GM23338 (cell line): Measurements from ENCODE around the gene NAALADL2. TPM values are rescaled to one million over a fixed set of nuclear protein-coding genes. Genes with fewer than 3 reads are reported as not detected.

Experiments used
- ATAC-seq: fragments of 200-7000 bp; cut with Tn5 transposase; 3 replicates; pipeline ENCODE4 v1.9.1; 2020
- DNase-seq: peaks from one replicate; pipeline ENCODE4 v3.0.0-alpha.2; 2015; ENCODE audit warnings: low spot score
- H2AFZ ChIP-seq: fragments of 200-600 bp; sonication (generic); 2 replicates; pipeline ENCODE4 v1.8.0; 2016; ENCODE audit warnings: antibody characterized with exemption, mild to moderate bottlenecking, moderate library complexity
- H3F3A ChIP-seq: fragments of 200-600 bp; sonication (generic); replicated peaks from 2 replicates; pipeline ENCODE4 v1.8.0; 2017; ENCODE audit warnings: antibody characterized with exemption, mixed run types, low read depth
- H3K27ac ChIP-seq: fragments of 200-600 bp; sonication (generic); 2 replicates; pipeline ENCODE4 v1.6.1; 2016; ENCODE audit warnings: low read depth
- H3K27me3 ChIP-seq: fragments of 200-600 bp; sonication (generic); 2 replicates; pipeline ENCODE4 v1.8.0; 2016; ENCODE audit warnings: mild to moderate bottlenecking, mixed run types, moderate library complexity; ENCODE audit not compliant: insufficient read depth
- H3K36me3 ChIP-seq: fragments of 200-600 bp; sonication (generic); 2 replicates; pipeline ENCODE4 v1.8.0; 2016; ENCODE audit warnings: mild to moderate bottlenecking; ENCODE audit not compliant: insufficient read depth
- H3K4me1 ChIP-seq: fragments of 200-600 bp; sonication (generic); 2 replicates; pipeline ENCODE4 v1.8.0; 2016; ENCODE audit warnings: mild to moderate bottlenecking, moderate library complexity; ENCODE audit not compliant: insufficient read depth
- H3K4me2 ChIP-seq: fragments of 200-600 bp; sonication (generic); 2 replicates; pipeline ENCODE4 v1.7.1; 2017; ENCODE audit warnings: mixed run types
- H3K4me3 ChIP-seq: fragments of 200-600 bp; sonication (generic); 2 replicates; pipeline ENCODE4 v1.6.1; 2016; ENCODE audit warnings: mixed run types
- H3K79me2 ChIP-seq: fragments of 200-600 bp; sonication (generic); replicated peaks from 2 replicates; pipeline ENCODE4 v1.8.0; 2017; ENCODE audit warnings: mild to moderate bottlenecking; ENCODE audit not compliant: insufficient read depth
- H3K9me2 ChIP-seq: fragments of 200-600 bp; sonication (generic); 2 replicates; pipeline ENCODE4 v1.8.0; 2017; ENCODE audit not compliant: insufficient read depth
- H4K20me1 ChIP-seq: fragments of 200-600 bp; sonication (generic); replicated peaks from 2 replicates; pipeline ENCODE4 v1.8.0; 2017; ENCODE audit warnings: mild to moderate bottlenecking; ENCODE audit not compliant: insufficient read depth
- H3K27ac Mint-ChIP-seq: 2 replicates; pipeline ENCODE4 v1.8.0; 2020; ENCODE audit warnings: inconsistent platforms, mild to moderate bottlenecking, moderate library complexity, mixed read lengths
- H3K27me3 Mint-ChIP-seq: 3 replicates; pipeline ENCODE4 v1.8.0; 2022; ENCODE audit warnings: low read depth, mild to moderate bottlenecking, moderate library complexity, mixed read lengths, inconsistent platforms; ENCODE audit not compliant: insufficient read depth, poor library complexity
- H3K36me3 Mint-ChIP-seq: 3 replicates; pipeline ENCODE4 v1.8.0; 2021; ENCODE audit warnings: low read depth, mild to moderate bottlenecking, inconsistent platforms, moderate library complexity, mixed read lengths
- H3K4me1 Mint-ChIP-seq: 3 replicates; pipeline ENCODE4 v1.8.0; 2020; ENCODE audit warnings: mild to moderate bottlenecking, inconsistent platforms, mixed read lengths
- H3K4me3 Mint-ChIP-seq: 3 replicates; pipeline ENCODE4 v1.8.0; 2021; ENCODE audit warnings: moderate library complexity, mild to moderate bottlenecking, inconsistent platforms, mixed read lengths
- H3K9me3 Mint-ChIP-seq: 3 replicates; pipeline ENCODE4 v1.8.0; 2020; ENCODE audit warnings: moderate library complexity, mild to moderate bottlenecking, inconsistent platforms, mixed read lengths
- CTCF ChIP-seq, 2 experiments: fragments of 200-600 bp in 1 of 2; sonication (generic) in 1 of 2; conservative IDR thresholded peaks; 2 replicates each; pipeline versions ENCODE4 v1.5.1 to v1.6.1; 2016 to 2017; ENCODE audit warnings: antibody characterized with exemption in 2 of 2, low read depth in 2 of 2, mild to moderate bottlenecking in 2 of 2, moderate library complexity in 1 of 2
- EZH2 ChIP-seq: fragments of 200-600 bp; sonication (generic); IDR thresholded peaks from one replicate; pipeline ENCODE4 v1.8.0; 2017; ENCODE audit warnings: antibody characterized with exemption, mild to moderate bottlenecking, low read depth; ENCODE audit not compliant: unreplicated experiment
- EZH2phosphoT487 ChIP-seq: fragments of 200-600 bp; sonication (generic); IDR thresholded peaks from one replicate; pipeline ENCODE4 v1.8.1; 2018; ENCODE audit warnings: antibody characterized with exemption; ENCODE audit not compliant: unreplicated experiment
- POLR2AphosphoS5 ChIP-seq: IDR thresholded peaks from 2 replicates; pipeline ENCODE4 v1.6.1; 2016; ENCODE audit warnings: antibody characterized with exemption, low read depth
- ZNF331 ChIP-seq: fragments of 250-450 bp; sonication (Bioruptor Pico); IDR thresholded peaks from 2 replicates; pipeline ENCODE4 v1.5.0; 2020; ENCODE audit warnings: low read depth, mild to moderate bottlenecking, moderate library complexity
- ZNF462 ChIP-seq: fragments of 250-450 bp; sonication (Bioruptor Pico); IDR thresholded peaks from 2 replicates; pipeline ENCODE4 v1.5.0; 2020; ENCODE audit warnings: mild to moderate bottlenecking, moderate library complexity
- polyA plus RNA-seq: library from polyadenylated mRNA; unstranded; fragments of >200 nt; fragmentation: Nextera tagmentation; extraction: Ambion mirVana; gene quantifications from 2 replicates; pipeline ENCODE4 v1.2.1, GENCODE V29; 2016
- total RNA-seq: library from RNA; depleted of rRNA; stranded (reverse); fragments of >200 nt; shearing (Covaris generic); gene quantifications from 2 replicates; pipeline ENCODE4 v1.2.3, GENCODE V29; 2014
- TF ChIP-seq, protein P1 (sequence below): IDR thresholded peaks from 2 replicates; pipeline ENCODE4 v1.6.1; 2016; ENCODE audit warnings: antibody characterized with exemption

Gene NAALADL2
- total and polyA plus RNA-seq, 2 experiments from 2014 or later: 1.6 to 2.6 TPM

- no peak for TF ChIP-seq ZNF462 (CRISPR knock-in tag)
- TF ChIP-seq EZH2: no peak
These were observed 413.3 kb downstream of the NAALADL2 start (continued) for GRCh38 chr3:175272392-175272791.

DNA sequence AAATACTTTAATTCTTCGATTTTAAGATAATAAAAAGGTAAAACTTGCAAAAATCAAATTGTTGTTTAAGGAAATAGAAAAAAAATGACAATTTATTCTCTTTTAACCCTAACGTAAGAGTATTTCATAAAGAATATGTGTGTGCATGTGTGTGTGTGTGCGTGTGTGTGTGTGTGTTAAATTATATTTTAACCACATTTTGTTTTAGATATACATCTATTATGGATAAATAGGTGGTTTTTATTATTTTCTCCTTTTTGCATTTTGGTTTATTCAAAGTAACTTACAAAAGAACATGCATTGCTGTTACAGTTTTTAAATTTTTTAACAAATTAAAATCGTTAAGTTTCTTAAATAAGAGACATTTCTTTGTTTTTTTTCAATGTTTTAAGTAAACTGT lies 414.4 kb downstream of the NAALADL2 start:
- no peak overlapping the region for H2AFZ ChIP-seq
- no peaks in the 10 kb centered on the region for H3K27me3 Mint-ChIP-seq
- no peaks in the 10 kb centered on the region for H3K4me1 ChIP-seq
- H3K36me3 Mint-ChIP-seq: no peaks in the 10 kb centered on the region
- no peak overlapping the region for H3K27ac ChIP-seq
- no peaks in the 10 kb centered on the region for H3K79me2 ChIP-seq
- DNase-seq: no peak
- no peaks in the 10 kb centered on the region for H3K27me3 ChIP-seq
- H3K27ac Mint-ChIP-seq: no peak overlapping the region
- H3K4me2 ChIP-seq: no peak overlapping the region
- H3K4me3 Mint-ChIP-seq: no peak overlapping the region
- no peaks in the 10 kb centered on the region for H3K36me3 ChIP-seq
- ATAC-seq: no peak
- H3K9me2 ChIP-seq: no peaks in the 10 kb centered on the region
- no peaks in the 10 kb centered on the region for H3K9me3 Mint-ChIP-seq
- no peak overlapping the region for H3K4me3 ChIP-seq
- no peaks in the 10 kb centered on the region for H4K20me1 ChIP-seq
- H3F3A ChIP-seq: no peaks in the 10 kb centered on the region
- no peaks in the 10 kb centered on the region; the same call in 2 of the 3 replicates for H3K4me1 Mint-ChIP-seq
- TF ChIP-seq EZH2phosphoT487 (no peak), ZNF462 (CRISPR knock-in tag) (no peak), CTCF (conservative IDR thresholded peaks at IDR 0.05; ENCODE audit: low read depth in 2 of 2) (no peak), ZNF331 (CRISPR knock-in tag) (no peak), POLR2AphosphoS5 (no peak)
- TF ChIP-seq, protein P1, sequence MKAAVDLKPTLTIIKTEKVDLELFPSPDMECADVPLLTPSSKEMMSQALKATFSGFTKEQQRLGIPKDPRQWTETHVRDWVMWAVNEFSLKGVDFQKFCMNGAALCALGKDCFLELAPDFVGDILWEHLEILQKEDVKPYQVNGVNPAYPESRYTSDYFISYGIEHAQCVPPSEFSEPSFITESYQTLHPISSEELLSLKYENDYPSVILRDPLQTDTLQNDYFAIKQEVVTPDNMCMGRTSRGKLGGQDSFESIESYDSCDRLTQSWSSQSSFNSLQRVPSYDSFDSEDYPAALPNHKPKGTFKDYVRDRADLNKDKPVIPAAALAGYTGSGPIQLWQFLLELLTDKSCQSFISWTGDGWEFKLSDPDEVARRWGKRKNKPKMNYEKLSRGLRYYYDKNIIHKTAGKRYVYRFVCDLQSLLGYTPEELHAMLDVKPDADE: no peak
